Activated CD4-positive, alpha-beta memory T cell treated with anti-CD3 and anti-CD28 coated beads for 36 hours (primary cell): ENCODE data around the gene COL18A1. TPM values are rescaled to one million over a fixed set of nuclear protein-coding genes. Genes with fewer than 3 reads are reported as not detected.

Experiments used
- CTCF ChIA-PET: fragments of 350-600 bp; sonication (Branson Sonifier 250); formaldehyde crosslinking; loops from one replicate; lab custom pipeline; 2021; ENCODE audit warnings: antibody characterized with exemption, inconsistent platforms; lab: Charles Lee
- POLR2A ChIA-PET: fragments of 350-600 bp; sonication (Branson Sonifier 250); formaldehyde crosslinking; loops from one replicate; lab custom pipeline; 2021; ENCODE audit warnings: antibody characterized with exemption; lab: Charles Lee
- DNase-seq: peaks from one replicate; pipeline ENCODE4 v3.0.0-alpha.2; 2020
- H3K27ac Mint-ChIP-seq: one replicate; pipeline ENCODE4 v1.8.0; 2021; ENCODE audit warnings: mixed read lengths
- H3K27me3 Mint-ChIP-seq: one replicate; pipeline ENCODE4 v1.8.0; 2021; ENCODE audit warnings: mixed read lengths
- H3K36me3 Mint-ChIP-seq: one replicate; pipeline ENCODE4 v1.8.0; 2021; ENCODE audit warnings: mixed read lengths
- H3K4me1 Mint-ChIP-seq: one replicate; pipeline ENCODE4 v1.8.0; 2021; ENCODE audit warnings: low read depth, mixed read lengths
- H3K4me3 Mint-ChIP-seq: one replicate; pipeline ENCODE4 v1.8.0; 2021; ENCODE audit warnings: mild to moderate bottlenecking, mixed read lengths
- H3K9me3 Mint-ChIP-seq: one replicate; pipeline ENCODE4 v1.8.0; 2021; ENCODE audit warnings: mixed read lengths
- intact Hi-C: fragments of 100-400 bp; cut with micrococcal nuclease; formaldehyde crosslinking; loops from one replicate; pipeline ENCODE4 v1.15.1; 2023
- total RNA-seq, 2 experiments: library from RNA; stranded (reverse); gene quantifications; one replicate each; pipeline ENCODE4 v1.2.3, GENCODE V29; 2021

The COL18A1 gene
- total RNA-seq, 2 experiments from 2014 or later, result 4.5 TPM

GRCh38 chr21:45401916-45402900, 2.8 kb upstream of the COL18A1 start:
- peaks cover 54% of the 10 kb centered on the region for H3K27me3 Mint-ChIP-seq
- peaks cover 4% of the 10 kb centered on the region for H3K36me3 Mint-ChIP-seq

GRCh38 chr21:45403133-45403824, 1.7 kb upstream of the COL18A1 start:
- Mint-ChIP-seq H3K9me3 (peaks cover 8% of the 10 kb centered on the region), H3K4me1 (peaks cover 6% of the 10 kb centered on the region), H3K36me3 (peaks cover 4% of the 10 kb centered on the region), H3K4me3 (peak overlapping the region; percentile 2), H3K27ac (no peak overlapping the region), H3K27me3 (peaks cover 63% of the 10 kb centered on the region)
- DNase-seq, result no peak
- POLR2A ChIA-PET, result no interaction called here
- intact Hi-C loops, result no loop called here
- CTCF ChIA-PET, result no interaction called here

More at GRCh38 chr21:45401916-45402900, 2.8 kb upstream of the COL18A1 start:
- Mint-ChIP-seq H3K27ac (no peak overlapping the region), H3K9me3 (peaks cover 8% of the 10 kb centered on the region), H3K4me3 (no peak overlapping the region), H3K4me1 (peaks cover 6% of the 10 kb centered on the region)
- ChIA-PET CTCF (interaction anchor here (1.0 to 1.5 kb wide), 2 partner anchors 45 to 110 kb away, joined by 3 read pairs; no protein-coding TSS in a partner anchor), POLR2A (no interaction called here)
- intact Hi-C loops, result no loop called here
- DNase-seq, result no peak

GRCh38 chr21:45403825-45404729, 888 bp upstream of the COL18A1 start:
- CTCF ChIA-PET, result no interaction called here
- no peak overlapping the region for H3K27ac Mint-ChIP-seq
- H3K4me1 Mint-ChIP-seq, result peaks cover 6% of the 10 kb centered on the region
- peak overlapping the region; percentile 63 for H3K4me3 Mint-ChIP-seq
- peaks cover 4% of the 10 kb centered on the region for H3K36me3 Mint-ChIP-seq
- POLR2A ChIA-PET, result no interaction called here
- H3K9me3 Mint-ChIP-seq, result peaks cover 8% of the 10 kb centered on the region
- DNase-seq, result no peak
- intact Hi-C loops, result no loop called here
- H3K27me3 Mint-ChIP-seq, result peaks cover 64% of the 10 kb centered on the region

GRCh38 chr21:45405271-45405818, 380 bp downstream of the COL18A1 start:
- Mint-ChIP-seq H3K27me3 (peaks cover 61% of the 10 kb centered on the region), H3K4me1 (peaks cover 6% of the 10 kb centered on the region), H3K4me3 (no peak overlapping the region), H3K27ac (no peak overlapping the region), H3K36me3 (peaks cover 4% of the 10 kb centered on the region), H3K9me3 (peaks cover 8% of the 10 kb centered on the region)
- no peak for DNase-seq
- intact Hi-C loops, result no loop called here
- ChIA-PET CTCF (no interaction called here), POLR2A (no interaction called here)

GRCh38 chr21:45405819-45406762, 1.1 kb downstream of the COL18A1 start:
- ChIA-PET CTCF (no interaction called here), POLR2A (no interaction called here)
- DNase-seq, result peak; percentile 28
- intact Hi-C loops, result no loop called here
- peaks cover 59% of the 10 kb centered on the region for H3K27me3 Mint-ChIP-seq
- H3K36me3 Mint-ChIP-seq, result peaks cover 3% of the 10 kb centered on the region
- H3K27ac Mint-ChIP-seq, result no peak overlapping the region
- peaks cover 6% of the 10 kb centered on the region for H3K4me1 Mint-ChIP-seq
- H3K9me3 Mint-ChIP-seq, result peaks cover 7% of the 10 kb centered on the region
- no peak overlapping the region for H3K4me3 Mint-ChIP-seq

GRCh38 chr21:45406801-45407628, 2.0 kb downstream of the COL18A1 start:
- no peak for DNase-seq
- intact Hi-C loops, result no loop called here
- Mint-ChIP-seq H3K27me3 (peaks cover 50% of the 10 kb centered on the region), H3K27ac (no peak overlapping the region), H3K4me3 (peak overlapping the region; percentile 34), H3K9me3 (no peaks in the 10 kb centered on the region), H3K4me1 (peaks cover 6% of the 10 kb centered on the region), H3K36me3 (no peaks in the 10 kb centered on the region)
- ChIA-PET POLR2A (no interaction called here), CTCF (no interaction called here)

GRCh38 chr21:45407629-45408247, 2.8 kb downstream of the COL18A1 start:
- H3K9me3 Mint-ChIP-seq, result no peaks in the 10 kb centered on the region
- intact Hi-C loops, result no loop called here
- ChIA-PET CTCF (no interaction called here), POLR2A (no interaction called here)
- peaks cover 45% of the 10 kb centered on the region for H3K27me3 Mint-ChIP-seq
- no peak overlapping the region for H3K4me3 Mint-ChIP-seq
- peaks cover 6% of the 10 kb centered on the region for H3K4me1 Mint-ChIP-seq
- no peak for DNase-seq
- H3K36me3 Mint-ChIP-seq, result no peaks in the 10 kb centered on the region
- no peak overlapping the region for H3K27ac Mint-ChIP-seq

GRCh38 chr21:45408271-45408791, 3.4 kb downstream of the COL18A1 start:
- no peaks in the 10 kb centered on the region for H3K36me3 Mint-ChIP-seq
- no peaks in the 10 kb centered on the region for H3K9me3 Mint-ChIP-seq
- CTCF ChIA-PET, result no interaction called here
- POLR2A ChIA-PET, result no interaction called here
- H3K4me1 Mint-ChIP-seq, result peaks cover 6% of the 10 kb centered on the region
- intact Hi-C loops, result no loop called here
- H3K27ac Mint-ChIP-seq, result no peak overlapping the region
- H3K4me3 Mint-ChIP-seq, result no peak overlapping the region
- peaks cover 40% of the 10 kb centered on the region for H3K27me3 Mint-ChIP-seq
- no peak for DNase-seq

GRCh38 chr21:45408801-45409261, 3.9 kb downstream of the COL18A1 start:
- Mint-ChIP-seq H3K4me1 (peaks cover 5% of the 10 kb centered on the region), H3K27me3 (peaks cover 35% of the 10 kb centered on the region), H3K4me3 (no peak overlapping the region), H3K9me3 (no peaks in the 10 kb centered on the region), H3K27ac (peak overlapping the region; percentile 33), H3K36me3 (no peaks in the 10 kb centered on the region)
- CTCF ChIA-PET, result no interaction called here
- no peak for DNase-seq
- intact Hi-C loops, result no loop called here
- POLR2A ChIA-PET, result no interaction called here
